ENCODE results near the gene CHCHD4.

The CHCHD4 gene

DNA sequence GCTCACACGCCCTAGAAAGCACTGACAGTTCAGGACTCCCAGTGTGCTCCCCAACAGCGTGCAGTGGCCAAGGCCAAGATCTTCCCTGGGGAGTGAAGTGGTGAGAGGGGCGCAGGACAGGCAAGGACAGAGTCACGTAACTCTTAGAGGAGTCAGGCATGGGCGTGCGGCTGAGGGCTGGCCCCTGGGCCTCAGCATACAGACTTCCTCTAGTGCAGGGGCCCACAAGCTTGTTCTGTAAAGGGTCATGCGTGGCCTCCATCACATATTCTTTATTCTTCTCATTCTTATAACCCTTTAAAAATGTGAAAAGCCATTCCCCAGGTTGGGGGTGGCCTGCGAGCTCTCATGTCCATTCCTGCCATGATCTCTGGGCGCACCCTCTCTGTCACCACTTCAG, 25.4 kb upstream of the CHCHD4 start:
- DNase-seq (ENCODE audit: low read depth in 2 of 2), result no peak

DNA sequence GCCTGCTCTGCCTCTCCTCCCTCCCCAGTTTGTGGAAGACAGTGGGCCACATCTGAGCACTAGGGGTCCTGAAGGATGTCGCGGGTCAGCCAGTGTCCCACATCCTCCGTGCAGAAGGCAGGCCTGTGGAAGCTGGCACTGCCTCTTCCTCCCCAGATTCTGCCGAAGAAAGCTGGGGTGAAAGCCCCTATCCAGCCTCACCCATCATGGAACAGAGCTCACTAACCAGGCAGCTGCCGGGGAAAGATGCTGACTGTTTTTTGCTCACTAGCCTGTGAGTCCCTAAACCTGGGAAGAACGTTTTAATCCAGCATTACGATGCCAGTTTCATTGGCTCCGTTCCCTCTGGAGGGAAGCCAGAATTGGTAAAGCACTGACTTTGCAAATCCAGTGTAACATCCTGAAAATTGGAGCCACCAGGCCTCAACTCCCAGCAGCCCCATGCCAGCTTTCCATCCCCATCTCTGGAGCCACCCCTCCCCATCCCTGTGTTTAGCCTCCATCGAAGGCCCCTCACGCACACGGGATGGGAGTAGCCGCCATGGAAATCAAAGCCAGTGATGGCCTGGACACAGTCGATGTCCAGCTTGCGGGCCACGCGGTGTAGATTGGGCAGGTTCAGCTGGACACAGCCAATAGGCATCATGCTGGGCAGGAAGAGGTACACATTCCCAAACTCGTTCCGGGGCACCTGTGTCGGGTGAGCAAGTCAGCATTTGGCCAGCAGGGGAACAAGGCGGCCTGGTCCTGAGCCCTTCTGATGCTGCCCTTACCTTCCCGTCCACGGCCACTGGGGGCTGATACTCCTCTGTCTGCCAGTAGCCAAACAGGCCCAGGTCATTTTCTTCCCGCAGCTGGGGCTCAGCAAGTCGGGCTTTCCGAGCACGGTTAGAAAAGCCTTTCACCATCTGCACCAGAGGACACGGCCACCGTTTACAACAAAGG, 23.6 kb upstream of the CHCHD4 start:
- DNase-seq (ENCODE audit: low read depth in 2 of 2), result no peak

DNA sequence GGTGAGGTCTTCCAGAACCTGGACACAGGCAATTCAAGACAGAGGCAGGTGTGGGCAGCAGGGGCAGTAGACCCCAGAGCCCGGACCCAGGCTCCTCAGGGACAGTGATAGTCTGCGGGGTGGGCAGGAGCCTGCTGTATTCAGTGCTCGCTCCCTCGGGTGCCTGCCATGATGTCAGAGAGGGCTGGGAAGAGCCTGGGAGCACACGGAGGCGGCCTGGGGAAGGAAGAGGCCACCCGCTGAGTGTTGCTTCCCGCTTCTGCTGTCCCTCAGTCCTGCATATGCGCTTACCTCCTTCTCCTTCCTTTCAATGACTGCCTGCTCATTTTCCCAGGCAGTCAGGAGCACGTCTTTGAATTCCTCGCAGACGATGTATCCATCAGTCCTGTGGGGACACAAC, 22.9 kb upstream of the CHCHD4 start:
- no peak for DNase-seq (ENCODE audit: low read depth in 2 of 2)

DNA sequence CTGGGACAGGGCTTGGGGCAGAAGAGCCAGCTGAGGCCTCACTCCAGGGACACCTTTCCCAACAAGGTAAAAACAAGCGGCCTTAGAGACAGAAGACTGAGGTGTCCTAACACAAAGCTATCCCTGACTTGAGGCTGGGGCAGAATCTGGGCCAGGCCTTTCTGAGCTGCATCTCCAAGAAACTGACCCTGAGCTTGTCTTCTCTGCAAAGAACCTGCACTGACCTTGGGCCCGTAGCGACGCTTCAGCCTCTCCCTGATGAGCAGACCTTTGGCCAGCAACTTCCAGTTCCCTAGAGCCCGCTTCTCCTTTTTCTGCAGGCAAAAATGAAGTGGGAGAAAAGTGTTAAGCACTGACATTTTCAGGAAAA, 22.4 kb upstream of the CHCHD4 start:
- DNase-seq (ENCODE audit: low read depth in 2 of 2), result no peak

DNA sequence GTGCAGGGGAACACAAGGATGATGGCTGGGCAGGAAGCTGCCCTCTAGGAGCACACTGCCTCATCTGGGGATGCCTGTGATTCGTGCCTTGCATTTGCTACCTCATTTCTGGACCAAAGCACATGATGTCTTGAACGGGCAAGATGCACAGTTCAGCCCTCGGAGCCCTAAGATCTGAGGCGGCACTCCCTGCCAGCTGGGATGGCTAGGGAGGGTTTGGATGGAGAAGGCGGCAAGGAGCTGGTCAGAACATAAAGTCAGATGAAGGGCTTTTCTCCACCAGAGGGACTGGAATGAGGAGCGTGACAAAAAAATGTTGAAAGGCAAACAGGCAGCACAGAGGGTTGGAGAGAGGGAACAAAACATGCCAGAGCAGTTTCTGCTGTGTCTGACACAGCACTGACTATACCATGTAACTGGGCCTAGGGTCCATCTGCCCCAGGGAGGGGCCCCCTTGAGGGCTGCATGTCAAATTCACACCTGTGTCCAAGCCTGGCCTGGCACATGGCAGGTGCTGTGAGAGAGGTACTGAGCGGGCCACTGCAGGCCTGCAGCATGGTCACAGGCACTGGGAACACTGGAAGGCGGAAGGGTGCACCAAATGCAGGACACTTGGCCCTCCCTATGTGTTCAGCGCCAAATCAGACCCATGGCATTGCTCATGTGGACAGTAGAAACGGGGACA, 21.9 kb upstream of the CHCHD4 start:
- no peak for DNase-seq (ENCODE audit: low read depth in 2 of 2)

DNA sequence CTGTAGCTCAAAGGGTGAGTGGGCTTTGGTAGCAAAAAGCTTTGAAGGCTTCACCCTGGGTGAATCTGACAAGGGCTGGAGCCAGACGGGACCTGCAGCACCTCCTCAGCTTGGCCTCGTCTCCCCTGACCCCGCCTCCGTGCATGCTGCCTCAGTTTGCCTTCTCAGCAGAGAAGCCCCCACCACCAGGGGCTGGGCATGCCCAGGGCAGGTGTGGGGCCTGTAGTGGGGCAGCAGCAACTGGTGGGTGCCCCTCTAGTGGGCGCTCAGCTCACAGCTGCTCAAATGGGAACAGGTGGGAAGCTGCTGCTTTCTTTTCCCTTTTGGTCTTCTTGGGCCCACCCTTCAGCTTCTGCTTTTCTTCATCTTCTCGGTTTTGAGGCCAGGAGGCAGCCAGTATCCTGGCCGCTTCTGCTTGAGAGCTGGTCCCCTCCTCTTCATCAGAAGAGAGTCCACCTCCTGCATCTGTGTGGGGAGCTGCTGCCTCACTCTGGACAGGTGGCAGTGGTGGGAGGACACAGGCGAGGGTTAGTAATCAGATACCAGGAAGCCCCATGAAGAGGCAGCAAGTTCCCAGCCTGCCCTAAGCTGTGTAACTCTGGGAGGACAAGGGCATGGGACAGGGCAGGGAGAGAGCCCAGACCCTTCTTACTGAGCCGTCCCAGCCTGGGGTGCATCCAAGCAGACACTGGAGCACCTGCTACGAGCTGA, 21.2 kb upstream of the CHCHD4 start:
- DNase-seq (ENCODE audit: low read depth in 2 of 2), result no peak

DNA sequence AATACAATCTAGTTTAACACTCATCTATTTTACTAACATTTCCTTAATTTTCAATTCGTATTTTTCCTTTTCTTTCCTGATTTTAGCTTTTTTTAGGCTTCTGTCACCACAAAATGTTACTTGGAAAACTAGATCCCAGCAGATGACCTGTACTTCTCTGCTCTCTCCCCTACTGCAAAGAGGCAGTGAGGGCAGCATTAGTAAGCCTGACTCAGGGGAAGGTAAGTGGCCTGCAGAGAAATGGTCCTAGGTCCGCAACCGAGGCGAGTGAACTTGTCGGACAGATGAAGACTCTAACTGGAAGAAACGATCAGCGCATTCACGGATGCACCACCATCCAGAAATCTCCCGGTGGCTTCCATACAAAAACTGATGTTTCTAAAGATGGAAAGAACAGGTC, 20.6 kb upstream of the CHCHD4 start:
- DNase-seq (ENCODE audit: low read depth in 2 of 2), result no peak

DNA sequence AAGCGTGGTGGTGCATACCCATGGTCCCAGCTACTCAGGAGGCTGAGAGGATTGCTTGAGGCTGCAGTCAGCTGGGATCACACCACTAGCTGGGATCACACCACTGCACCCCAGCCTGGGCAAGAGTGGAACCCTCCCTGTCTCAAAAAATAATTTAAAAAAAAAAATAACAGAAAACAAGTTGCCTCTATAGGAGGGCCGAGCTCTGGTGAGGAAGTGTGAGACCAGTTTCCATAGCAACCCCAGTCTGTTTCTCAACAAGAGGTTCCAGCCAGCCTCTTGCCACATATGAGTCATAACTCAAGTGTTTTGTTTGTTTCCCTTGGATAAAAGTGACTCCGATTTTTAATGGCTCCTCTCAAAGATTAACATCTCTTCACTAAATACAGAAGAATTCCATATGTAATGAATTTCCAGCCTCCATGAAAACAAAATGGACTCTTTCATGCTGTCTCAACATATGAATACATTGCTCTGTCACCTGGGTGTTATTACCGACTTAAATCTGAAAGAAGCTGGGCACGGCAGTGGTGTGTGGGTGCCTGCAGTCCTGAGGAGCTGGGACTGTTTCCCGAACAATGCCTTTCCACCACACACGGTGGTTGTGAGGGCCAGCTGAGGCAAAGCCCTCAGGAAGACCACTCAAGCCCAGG, 19.9 kb upstream of the CHCHD4 start:
- peak in 1 of 2 donors; percentile 45 for DNase-seq (ENCODE audit: low read depth in 2 of 2)

DNA sequence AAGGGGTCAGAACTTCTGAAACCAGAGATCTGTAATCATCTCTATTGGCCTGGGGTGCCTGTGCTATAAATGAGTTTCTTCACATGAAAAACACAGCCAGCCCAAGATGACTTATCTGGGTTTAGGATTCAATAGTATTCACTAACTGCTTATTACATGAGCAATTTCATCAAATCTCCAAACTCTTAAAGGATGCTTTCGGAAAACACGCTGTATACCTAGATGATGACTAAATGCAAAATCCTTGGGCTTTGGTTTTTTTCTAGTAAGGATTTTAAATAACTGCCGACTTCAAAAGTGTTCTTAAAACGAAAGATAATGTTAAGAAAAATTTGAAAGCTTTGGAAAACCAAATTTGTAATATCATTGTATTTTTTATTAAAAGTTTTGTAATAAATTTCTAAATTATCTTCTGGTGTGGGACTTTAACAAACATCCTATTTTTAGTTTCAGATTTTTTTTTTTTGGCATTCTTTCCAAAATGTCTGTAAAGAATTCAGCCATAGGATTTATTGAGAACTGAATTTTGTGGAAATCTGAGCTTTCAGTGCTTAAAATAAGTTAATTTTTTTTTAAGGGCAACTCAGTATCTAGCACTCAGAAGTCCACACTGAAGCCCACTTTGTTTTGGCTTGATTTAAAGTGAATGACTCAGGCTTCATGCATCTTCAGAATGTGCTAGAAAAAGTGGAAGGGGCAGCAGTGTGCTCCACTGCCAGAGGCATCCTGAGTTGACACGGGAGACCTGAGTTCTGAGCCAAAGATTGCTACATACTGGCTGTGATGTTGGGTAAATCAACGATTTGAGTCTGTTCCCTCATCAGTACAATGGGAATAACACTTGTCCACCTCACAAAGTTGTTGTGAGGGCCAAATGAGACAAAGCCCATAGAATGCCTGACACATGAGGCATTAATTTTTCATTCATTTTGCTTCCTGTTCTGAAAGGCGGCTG, 18.9 kb upstream of the CHCHD4 start:
- DNase-seq (ENCODE audit: low read depth in 2 of 2), result no peak

DNA sequence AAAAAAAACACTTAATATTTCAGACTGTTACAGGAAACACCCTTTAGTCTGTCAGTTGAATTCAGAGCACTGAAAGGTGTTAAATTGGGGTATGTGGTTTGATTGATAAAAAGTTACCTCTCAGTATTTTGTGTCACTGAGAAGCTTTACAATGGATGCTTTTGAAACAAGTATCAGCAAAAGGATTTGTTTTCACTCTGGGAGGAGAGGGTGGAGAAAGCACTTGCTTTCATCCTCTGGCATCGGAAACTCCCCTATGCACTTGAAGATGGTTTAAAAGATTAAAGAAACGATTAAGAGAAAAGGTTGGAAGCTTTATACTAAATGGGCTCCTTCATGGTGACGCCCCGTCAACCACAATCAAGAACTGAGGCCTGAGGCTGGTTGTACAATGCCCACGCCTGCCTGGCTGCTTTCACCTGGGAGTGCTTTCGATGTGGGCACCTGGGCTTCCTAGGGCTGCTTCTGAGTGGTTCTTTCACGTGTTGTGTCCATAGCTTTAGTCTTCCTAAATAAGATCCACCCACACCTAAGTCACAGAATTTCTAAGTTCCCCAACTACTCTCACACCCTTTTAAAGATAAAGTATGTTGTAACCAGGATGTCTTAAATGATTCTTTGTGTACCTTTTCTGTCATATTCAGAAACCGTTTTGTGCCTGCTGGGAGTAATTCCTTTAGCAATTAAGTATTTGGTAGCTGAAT, 18.0 kb upstream of the CHCHD4 start:
- peak in 1 of 2 donors; percentile 36 for DNase-seq (ENCODE audit: low read depth in 2 of 2)

DNA sequence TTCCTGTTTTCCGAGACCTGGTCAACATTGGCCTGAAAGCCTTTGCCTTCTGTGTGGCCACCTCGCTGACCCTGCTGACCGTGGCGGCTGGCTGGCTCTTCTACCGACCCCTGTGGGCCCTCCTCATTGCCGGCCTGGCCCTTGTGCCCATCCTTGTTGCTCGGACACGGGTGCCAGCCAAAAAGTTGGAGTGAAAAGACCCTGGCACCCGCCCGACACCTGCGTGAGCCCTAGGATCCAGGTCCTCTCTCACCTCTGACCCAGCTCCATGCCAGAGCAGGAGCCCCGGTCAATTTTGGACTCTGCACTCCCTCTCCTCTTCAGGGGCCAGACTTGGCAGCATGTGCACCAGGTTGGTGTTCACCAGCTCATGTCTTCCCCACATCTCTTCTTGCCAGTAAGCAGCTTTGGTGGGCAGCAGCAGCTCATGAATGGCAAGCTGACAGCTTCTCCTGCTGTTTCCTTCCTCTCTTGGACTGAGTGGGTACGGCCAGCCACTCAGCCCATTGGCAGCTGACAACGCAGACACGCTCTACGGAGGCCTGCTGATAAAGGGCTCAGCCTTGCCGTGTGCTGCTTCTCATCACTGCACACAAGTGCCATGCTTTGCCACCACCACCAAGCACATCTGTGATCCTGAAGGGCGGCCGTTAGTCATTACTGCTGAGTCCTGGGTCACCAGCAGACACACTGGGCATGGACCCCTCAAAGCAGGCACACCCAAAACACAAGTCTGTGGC, 17.1 kb upstream of the CHCHD4 start:
- DNase-seq (ENCODE audit: low read depth in 2 of 2), result no peak

DNA sequence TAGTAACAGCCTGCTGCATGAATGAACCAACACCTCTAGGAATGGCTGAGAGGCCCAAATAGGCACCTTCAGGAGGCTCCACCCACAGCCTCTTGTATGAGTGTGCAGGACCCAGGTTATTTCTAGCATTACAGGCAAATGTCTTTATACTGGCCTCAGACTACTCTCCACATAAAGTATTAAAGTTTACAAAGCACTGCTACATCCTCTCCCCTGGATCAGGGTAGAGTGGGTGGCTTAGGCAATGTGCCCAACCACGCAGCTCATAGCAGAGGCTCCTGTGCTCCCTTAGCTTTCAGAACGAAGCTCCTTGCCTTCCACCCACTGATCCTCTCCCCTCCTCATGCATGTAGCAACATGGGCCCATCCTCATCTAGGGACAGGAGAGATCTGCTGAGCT, 16.5 kb upstream of the CHCHD4 start:
- no peak for DNase-seq (ENCODE audit: low read depth in 2 of 2)

DNA sequence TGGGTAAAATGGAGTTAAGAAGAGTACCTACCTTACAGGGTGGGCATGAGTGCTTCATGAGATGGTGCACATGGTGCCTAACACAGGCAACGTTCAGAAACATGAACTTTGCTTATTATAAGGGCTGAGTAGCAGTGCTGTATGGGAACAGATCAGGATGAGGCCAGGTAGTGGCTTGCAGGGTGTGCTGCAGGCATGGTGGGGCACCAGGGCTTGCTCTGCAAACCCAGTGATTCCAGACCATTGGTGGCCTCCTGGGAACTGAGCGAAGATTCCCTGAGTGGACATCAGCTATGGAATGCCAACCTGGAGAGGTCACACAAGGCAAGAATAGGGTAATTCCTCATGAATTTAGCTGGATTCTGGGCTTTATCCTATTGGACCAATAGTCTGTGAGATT, 16.0 kb upstream of the CHCHD4 start:
- DNase-seq (ENCODE audit: low read depth in 2 of 2), result no peak

DNA sequence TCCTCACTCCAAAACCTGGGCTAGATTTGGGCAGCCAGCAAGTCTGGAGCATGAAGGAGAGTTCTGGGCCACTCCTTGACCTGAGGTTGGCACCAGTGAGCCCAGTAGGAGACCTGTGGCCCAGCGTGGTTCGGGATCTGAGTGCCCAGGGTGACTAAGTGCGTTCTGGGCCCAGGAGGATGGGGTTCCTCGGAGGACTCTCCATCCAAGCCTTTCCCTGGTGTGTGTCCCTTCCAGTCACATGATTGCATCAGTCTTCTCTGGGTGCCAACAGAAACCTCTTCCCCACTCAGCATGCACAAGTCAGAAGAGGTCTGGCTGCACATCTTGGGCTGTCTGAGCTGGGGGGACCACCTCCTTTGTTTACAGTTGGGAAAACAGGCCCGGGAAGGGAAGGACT, 15.1 kb upstream of the CHCHD4 start:
- no peak for DNase-seq (ENCODE audit: low read depth in 2 of 2)

DNA sequence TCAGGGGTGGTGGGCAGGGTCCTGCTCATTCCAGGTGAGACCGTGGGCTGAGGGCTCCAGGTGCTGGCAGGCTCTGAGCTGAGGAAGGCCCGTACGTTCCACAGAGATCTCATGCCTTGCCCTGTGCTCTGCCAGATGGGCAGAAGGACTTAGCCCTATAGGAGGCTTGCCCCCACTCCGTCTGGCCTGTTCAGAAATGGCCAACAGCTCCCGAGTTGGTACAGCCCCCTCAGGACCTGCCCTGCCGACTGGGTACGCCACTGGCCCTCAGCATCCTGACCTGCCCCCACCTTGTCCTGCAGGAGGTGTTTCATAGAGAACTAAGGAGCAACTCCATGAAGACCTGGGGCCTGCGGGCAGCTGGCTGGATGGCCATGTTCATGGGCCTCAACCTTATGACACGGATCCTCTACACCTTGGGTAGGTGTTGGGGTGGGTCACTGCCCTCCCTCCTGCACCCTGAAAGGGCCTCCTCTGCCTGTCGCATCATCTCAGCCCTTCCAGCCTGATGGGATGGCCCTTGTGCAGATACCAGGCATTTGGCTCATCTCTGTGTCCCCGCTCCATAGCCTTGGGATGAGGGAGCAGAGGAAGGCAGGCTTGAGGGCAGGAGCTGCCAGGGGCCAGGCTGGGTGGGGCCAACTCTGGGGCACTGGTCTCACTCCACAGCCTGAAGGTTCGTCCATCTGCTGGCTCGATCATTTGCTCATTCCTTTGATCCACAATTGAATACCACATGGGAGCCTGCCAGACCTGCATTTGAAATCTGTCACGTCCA, 14.4 kb upstream of the CHCHD4 start:
- DNase-seq (ENCODE audit: low read depth in 2 of 2), result no peak

DNA sequence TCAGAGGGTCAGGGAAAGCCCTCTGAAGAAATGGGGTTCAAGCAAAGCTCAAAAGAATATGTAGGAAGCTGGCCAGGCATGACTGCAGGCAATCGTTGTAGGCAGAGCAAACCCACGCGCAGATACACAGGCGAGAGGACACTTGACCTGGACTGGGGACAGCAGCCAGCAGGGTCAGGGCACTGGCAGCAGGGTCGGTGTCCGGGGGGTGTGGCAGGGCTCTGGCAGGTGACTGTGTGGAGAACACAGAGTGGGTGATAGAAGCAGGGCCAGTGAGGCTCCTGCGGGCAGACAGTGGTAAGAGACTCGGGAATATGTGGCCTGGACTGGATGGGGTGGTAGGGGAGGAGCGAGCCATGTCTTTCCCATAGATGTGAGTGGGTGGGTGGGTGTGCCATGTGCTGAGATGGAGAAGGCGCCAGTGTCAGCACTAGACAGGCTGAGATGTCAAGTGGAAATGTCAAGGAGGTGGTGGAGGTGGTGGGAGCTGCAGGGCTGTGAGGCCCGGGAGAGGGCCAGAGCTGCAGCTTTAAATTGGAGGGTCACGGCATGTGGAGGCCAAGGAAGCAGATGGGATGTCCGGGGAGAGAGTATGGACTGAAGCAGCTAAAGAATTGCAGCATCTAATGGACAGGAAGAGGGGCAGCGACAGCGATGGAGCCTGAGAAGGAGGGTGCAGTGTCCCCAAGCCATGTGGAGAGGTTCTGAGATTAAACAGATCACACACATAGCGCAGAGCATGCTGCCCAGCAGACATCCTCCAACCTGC, 13.6 kb upstream of the CHCHD4 start:
- DNase-seq (ENCODE audit: low read depth in 2 of 2), result no peak

DNA sequence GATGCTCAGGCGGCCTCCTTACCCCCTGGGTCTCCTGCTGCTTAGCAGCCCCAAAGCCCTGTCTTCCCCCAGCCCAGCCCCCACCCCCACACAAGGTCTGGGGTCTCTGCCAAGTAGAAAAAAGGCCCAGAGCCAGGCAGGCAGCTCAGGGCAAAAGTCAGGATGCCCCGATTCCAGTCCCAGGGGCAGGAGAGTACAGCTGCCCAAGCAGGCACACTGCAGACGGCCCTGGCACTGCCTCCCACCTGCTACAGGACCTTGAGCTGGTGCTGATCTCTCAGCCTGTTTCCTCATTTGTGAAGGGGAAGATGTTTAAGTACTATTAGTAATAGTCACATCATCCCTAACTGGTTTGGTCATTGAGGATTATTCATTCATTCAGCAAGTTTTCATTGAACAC, 12.8 kb upstream of the CHCHD4 start:
- no peak for DNase-seq (ENCODE audit: low read depth in 2 of 2)

DNA sequence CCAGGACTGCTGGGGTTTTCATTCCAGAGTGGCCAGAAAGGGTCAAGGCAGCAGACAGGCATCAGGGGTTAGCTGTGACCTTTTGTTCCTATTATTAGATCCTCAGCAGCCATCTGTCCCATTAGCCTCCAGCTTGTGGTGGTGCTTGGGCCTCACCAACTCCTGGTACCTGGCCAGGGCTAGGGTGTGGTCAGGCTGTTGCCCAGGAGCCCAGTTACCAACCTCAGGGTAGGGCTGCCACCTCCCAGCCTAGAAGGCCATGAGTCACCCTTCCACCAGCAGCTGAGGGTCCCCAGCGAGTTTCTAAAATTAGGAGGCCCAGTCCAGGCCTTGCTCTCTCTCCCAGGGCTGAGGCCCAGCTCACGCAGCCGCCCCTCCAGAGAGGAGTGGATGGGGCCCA, 12.3 kb upstream of the CHCHD4 start:
- DNase-seq (ENCODE audit: low read depth in 2 of 2), result no peak

All from stimulated activated CD4-positive, alpha-beta T cell treated with anti-CD3 and anti-CD28 coated beads, Interleukin-4, amount 100 ng/mL, for 48 hours (primary cell).